Transverse colon (tissue), 4 donors: ENCODE measurements around the gene BMP10. TPM values are rescaled to one million over a fixed set of nuclear protein-coding genes. Genes with fewer than 3 reads are reported as not detected.

Experiments
- DNase-seq: peaks from one replicate; pipeline ENCODE4 v3.0.0-alpha.2; 2019
- H3K27ac ChIP-seq, 4 donors: fragments of 200-600 bp; sonication (generic); 2 replicates each; pipeline ENCODE4 v1.5.1; 2016 to 2018; ENCODE audit warnings: inconsistent platforms in 4 of 4
- H3K27me3 ChIP-seq: fragments of 200-600 bp; sonication (generic); 2 replicates; pipeline ENCODE4 v1.5.1; 2017; ENCODE audit warnings: inconsistent platforms
- H3K36me3 ChIP-seq, 4 donors: fragments of 200-600 bp; sonication (generic); 2 replicates each; pipeline ENCODE4 v1.5.1; 2017 to 2019; ENCODE audit warnings: inconsistent platforms in 4 of 4
- H3K4me1 ChIP-seq, 4 donors: fragments of 200-600 bp; sonication (generic); 2 replicates each; pipeline ENCODE4 v1.5.1; 2017 to 2020; ENCODE audit warnings: inconsistent platforms in 4 of 4
- H3K4me3 ChIP-seq, 4 donors: fragments of 200-600 bp; sonication (generic); 1 replicate in 1 of 4; 2 replicates in 3 of 4; pipeline versions ENCODE4 v1.5.1 to v1.6.1; 2017 to 2019; ENCODE audit warnings: inconsistent platforms in 4 of 4
- H3K9me3 ChIP-seq, 2 donors: fragments of 200-600 bp; sonication (generic); 2 replicates each; pipeline ENCODE4 v1.5.1; 2017 to 2019; ENCODE audit warnings: inconsistent platforms in 2 of 2
- EP300 ChIP-seq: sonication (generic); formaldehyde crosslinking; IDR thresholded peaks from one replicate; pipeline ENCODE4 v1.6.1; 2017; ENCODE audit warnings: antibody characterized with exemption, low read depth
- POLR2A ChIP-seq: fragments of 450-650 bp; IDR thresholded peaks from one replicate; pipeline ENCODE4 v1.6.1; 2016; ENCODE audit warnings: antibody characterized with exemption, mild to moderate bottlenecking, moderate library complexity
- POLR2AphosphoS5 ChIP-seq, 3 donors: sonication (generic); formaldehyde crosslinking; IDR thresholded peaks; one replicate each; pipeline ENCODE4 v1.6.1; 2016; ENCODE audit warnings: antibody characterized with exemption in 3 of 3
- WGBS, 2 donors: methylation state at CpG; one replicate each; pipeline ENCODE4 v1.1.5; 2018; ENCODE audit warnings: low coverage in 1 of 2; 5-methylcytosine and 5-hydroxymethylcytosine counted together
- in situ Hi-C, 4 donors: fragments of 200-750 bp; cut with MboI; loops; one replicate each; pipeline versions ENCODE4 v1.15.0 to v1.15.1; 2017; ENCODE audit warnings: low sequenced_read_pairs in 3 of 4, low pct_ligation_motif_present in 1 of 4, low pct_unique_long_range_greater_than_20kb in 1 of 4
- intact Hi-C: fragments of 100-400 bp; cut with DNase I; formaldehyde crosslinking; loops from one replicate; pipeline ENCODE4 v1.15.1; 2023; ENCODE audit warnings: low total_unique reads
- total RNA-seq, 4 donors: library from RNA; depleted of rRNA; stranded (reverse); fragments of >200 nt; gene quantifications; one replicate each; pipeline ENCODE4 v1.1.0, GENCODE V29; 2016
- TF ChIP-seq, protein P1 (sequence below), 5 experiments: fragments of 200-600 bp in 3 of 5; fragments of 450-650 bp in 2 of 5; sonication (generic) in 3 of 5; IDR thresholded peaks; 1 replicate in 2 of 5; 2 replicates in 3 of 5; pipeline ENCODE4 v1.5.1; 2016 to 2017; ENCODE audit warnings: antibody characterized with exemption in 5 of 5, inconsistent platforms in 3 of 5, mild to moderate bottlenecking in 2 of 5, moderate library complexity in 1 of 5

Gene BMP10
- total RNA-seq, 4 donors from 2014 or later, result not detected

DNA sequence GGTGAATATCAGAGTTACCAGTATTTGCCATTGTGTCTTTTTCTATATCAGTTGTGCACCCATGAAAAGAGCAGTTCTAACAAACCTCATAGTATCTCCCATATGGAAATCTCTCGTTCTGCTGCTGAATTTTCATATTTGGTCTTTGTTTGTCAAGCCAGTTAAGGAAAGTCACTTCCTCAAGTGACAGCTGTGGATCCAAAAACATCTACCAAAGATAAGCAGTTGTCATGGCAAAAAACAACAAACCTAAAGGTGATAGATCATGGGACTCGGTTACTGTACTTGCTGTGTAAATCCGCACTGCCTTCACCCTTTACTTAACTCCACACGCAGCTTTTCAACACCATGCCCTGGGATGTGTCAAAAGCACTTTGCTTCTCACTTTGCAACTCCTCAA lies 17.3 kb downstream of the BMP10 start:
- Histone ChIP-seq H3K36me3 (no peaks in the 10 kb centered on the region), H3K27me3 (no peaks in the 10 kb centered on the region), H3K4me1 (peaks cover 0 to 5% (median 3%) of the 10 kb centered on the region in 4 donors), H3K4me3 (no peak overlapping the region), H3K9me3 (no peaks in the 10 kb centered on the region), H3K27ac (no peak overlapping the region)
- no peak for DNase-seq
- intact Hi-C loops, result no loop called here
- in situ Hi-C loops, result no loop called here
- TF ChIP-seq POLR2AphosphoS5 (IDR thresholded peaks at IDR 0.05), result no peak
- no peak for TF ChIP-seq EP300
- TF ChIP-seq, protein P1, sequence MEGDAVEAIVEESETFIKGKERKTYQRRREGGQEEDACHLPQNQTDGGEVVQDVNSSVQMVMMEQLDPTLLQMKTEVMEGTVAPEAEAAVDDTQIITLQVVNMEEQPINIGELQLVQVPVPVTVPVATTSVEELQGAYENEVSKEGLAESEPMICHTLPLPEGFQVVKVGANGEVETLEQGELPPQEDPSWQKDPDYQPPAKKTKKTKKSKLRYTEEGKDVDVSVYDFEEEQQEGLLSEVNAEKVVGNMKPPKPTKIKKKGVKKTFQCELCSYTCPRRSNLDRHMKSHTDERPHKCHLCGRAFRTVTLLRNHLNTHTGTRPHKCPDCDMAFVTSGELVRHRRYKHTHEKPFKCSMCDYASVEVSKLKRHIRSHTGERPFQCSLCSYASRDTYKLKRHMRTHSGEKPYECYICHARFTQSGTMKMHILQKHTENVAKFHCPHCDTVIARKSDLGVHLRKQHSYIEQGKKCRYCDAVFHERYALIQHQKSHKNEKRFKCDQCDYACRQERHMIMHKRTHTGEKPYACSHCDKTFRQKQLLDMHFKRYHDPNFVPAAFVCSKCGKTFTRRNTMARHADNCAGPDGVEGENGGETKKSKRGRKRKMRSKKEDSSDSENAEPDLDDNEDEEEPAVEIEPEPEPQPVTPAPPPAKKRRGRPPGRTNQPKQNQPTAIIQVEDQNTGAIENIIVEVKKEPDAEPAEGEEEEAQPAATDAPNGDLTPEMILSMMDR (IDR thresholded peaks at IDR 0.05), result no peak
- TF ChIP-seq POLR2A, result no peak
- WGBS, 2 donors, result 83 to 91% methylated on average over 4 of the region's 4 CpGs

DNA sequence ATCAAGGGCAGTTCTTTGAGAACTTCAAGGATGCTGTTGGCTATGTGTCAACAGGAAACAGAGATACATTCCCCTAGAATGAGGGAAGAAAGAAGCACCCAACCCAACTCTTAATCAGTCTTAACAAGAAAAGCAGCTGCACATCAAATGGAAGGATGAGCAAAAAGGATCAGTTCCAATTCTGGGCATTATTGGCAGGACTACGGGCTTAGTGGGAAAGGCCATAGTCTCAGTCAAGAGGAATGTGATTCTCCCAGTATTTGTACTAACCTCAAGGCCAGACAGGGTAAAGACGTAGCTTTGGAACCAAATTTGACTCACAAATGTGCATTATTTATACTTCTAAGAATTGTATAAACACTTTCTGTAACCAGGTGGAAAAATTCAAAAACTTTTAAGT lies 18.2 kb downstream of the BMP10 start:
- Histone ChIP-seq H3K9me3 (no peaks in the 10 kb centered on the region), H3K4me1 (no peaks in the 10 kb centered on the region), H3K36me3 (no peaks in the 10 kb centered on the region), H3K27ac (no peak overlapping the region), H3K4me3 (no peak overlapping the region), H3K27me3 (no peaks in the 10 kb centered on the region)
- DNase-seq, result no peak
- TF ChIP-seq POLR2AphosphoS5 (IDR thresholded peaks at IDR 0.05) (no peak), POLR2A (no peak), EP300 (no peak)
- TF ChIP-seq, protein P1 (IDR thresholded peaks at IDR 0.05), result no peak
- in situ Hi-C loops (no loop called here), intact Hi-C loops (no loop called here)
- WGBS, 2 donors, result 83 to 84% methylated on average over 2 of the region's 2 CpGs

DNA sequence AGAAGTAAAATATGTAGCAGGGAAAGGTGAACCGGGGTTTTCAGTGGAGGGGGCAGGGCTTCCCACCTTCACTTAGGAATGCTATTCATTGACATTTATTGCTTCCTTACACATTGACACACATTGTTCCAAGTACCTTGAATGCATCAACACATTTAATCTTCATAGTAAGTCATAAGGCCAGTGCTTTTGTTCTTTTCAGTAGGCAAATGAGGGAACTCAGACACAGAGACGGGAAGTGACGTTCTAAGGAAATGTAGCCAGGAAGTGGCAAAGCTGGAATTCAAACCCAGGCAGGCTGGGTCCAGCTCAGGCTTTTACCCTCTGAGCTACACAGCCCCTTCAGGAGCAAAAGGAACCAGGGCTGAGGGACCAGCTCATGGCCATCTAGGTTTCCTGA lies 20.7 kb downstream of the BMP10 start:
- H3K36me3 ChIP-seq, result no peaks in the 10 kb centered on the region
- TF ChIP-seq POLR2A, result no peak
- no peak for TF ChIP-seq POLR2AphosphoS5 (IDR thresholded peaks at IDR 0.05)
- TF ChIP-seq, protein P1 (IDR thresholded peaks at IDR 0.05), result no peak
- 75 to 94% methylated on average over 2 to 3 of the region's 3 CpGs for WGBS, 2 donors
- H3K4me1 ChIP-seq, result no peaks in the 10 kb centered on the region
- intact Hi-C loops (no loop called here), in situ Hi-C loops (no loop called here)
- H3K27ac ChIP-seq, result no peak overlapping the region
- H3K27me3 ChIP-seq, result no peaks in the 10 kb centered on the region
- DNase-seq, result no peak
- H3K4me3 ChIP-seq, result no peak overlapping the region
- H3K9me3 ChIP-seq, result no peaks in the 10 kb centered on the region

DNA sequence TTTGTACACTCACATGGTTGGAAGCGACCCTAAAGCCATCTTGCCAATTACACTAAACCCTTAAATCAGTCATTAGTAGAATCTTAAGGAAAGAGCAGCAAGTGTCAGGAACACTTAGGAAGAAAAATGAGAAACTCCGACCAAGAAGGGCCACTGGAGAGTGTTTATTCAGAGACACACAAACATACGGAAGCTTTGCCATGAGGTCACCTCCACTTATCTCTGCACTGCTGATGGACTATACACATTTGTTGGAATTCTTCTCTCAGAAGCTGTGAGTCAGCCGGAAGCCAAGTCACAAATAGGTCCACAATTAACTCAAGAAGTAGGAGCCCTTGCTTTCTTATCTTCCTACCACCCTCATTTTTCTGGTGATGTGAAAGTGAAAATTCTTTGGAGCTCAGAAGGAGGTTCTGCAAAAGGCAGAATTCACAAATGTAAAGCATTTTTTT lies 21.6 kb downstream of the BMP10 start:
- no peak for DNase-seq
- Histone ChIP-seq H3K36me3 (no peaks in the 10 kb centered on the region), H3K27me3 (no peaks in the 10 kb centered on the region), H3K4me1 (no peaks in the 10 kb centered on the region), H3K27ac (no peak overlapping the region), H3K4me3 (no peak overlapping the region), H3K9me3 (no peaks in the 10 kb centered on the region)
- in situ Hi-C loops, result loop anchor here in 1 of 4 donors (10.0 kb wide), 1 partner anchor 45 kb away; no protein-coding TSS in a partner anchor
- 64 to 74% methylated on average over 2 to 4 of the region's 4 CpGs for WGBS, 2 donors
- intact Hi-C loops, result no loop called here
- no peak for TF ChIP-seq POLR2A
- TF ChIP-seq POLR2AphosphoS5 (IDR thresholded peaks at IDR 0.05), result no peak
- TF ChIP-seq EP300, result no peak
- TF ChIP-seq, protein P1 (IDR thresholded peaks at IDR 0.05), result no peak
